Activated CD4-positive, alpha-beta T cell treated with anti-CD3 and anti-CD28 coated beads, Interleukin-2, amount 50 U/mL, for 1 hour (primary cell): ENCODE data around the gene KPTN.
A peak's percentile ranks its signal among the peaks of the same experiment; 100 is the strongest.

Source experiments
- DNase-seq: peaks from one replicate; pipeline ENCODE4 v3.0.0-alpha.2; 2020

KPTN gene

GRCh38 chr19:47483800-47484690 is at the start of gene KPTN:
Gene KPTN (minus strand): TSS chr19:47484219. CDS start chr19:47484160, 59 bp downstream.
- peak; percentile 88 for DNase-seq

- DNase-seq = no peak
Observed at GRCh38 chr19:47531640-47532387, 47.8 kb upstream of the KPTN start.

GRCh38 chr19:47529018-47529742 is 45.2 kb upstream of the KPTN start:
- no peak for DNase-seq

- no peak for DNase-seq
Observed at GRCh38 chr19:47526798-47527197, 42.8 kb upstream of the KPTN start.

GRCh38 chr19:47523473-47523872 is 39.5 kb upstream of the KPTN start:
- no peak for DNase-seq

GRCh38 chr19:47521473-47522180 is 37.6 kb upstream of the KPTN start:
- DNase-seq = no peak

DNA sequence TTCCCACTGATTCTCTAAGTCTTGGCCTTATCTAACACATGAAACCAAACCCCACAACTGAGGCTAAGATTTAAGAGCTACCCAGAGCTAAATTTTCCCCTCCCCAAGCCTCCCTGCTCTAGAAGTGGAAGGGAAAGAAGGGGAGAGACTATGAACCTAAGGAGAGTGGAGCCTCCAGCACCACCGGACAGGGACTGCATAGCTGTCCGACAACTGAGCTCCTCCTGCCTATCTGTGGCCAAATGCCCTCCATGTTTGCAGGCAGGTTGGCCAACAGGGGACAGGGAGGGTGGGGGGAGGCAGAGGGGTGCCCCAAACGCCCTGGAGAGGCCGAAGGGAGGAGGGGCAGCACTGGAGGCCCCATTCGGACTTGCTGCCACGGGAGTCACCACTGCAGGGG is 36.8 kb upstream of the KPTN start:
- no peak for DNase-seq

- DNase-seq = no peak
Observed at GRCh38 chr19:47520343-47520806, 36.4 kb upstream of the KPTN start.

- no peak for DNase-seq
Observed at GRCh38 chr19:47518854-47519253, 34.8 kb upstream of the KPTN start.

DNA sequence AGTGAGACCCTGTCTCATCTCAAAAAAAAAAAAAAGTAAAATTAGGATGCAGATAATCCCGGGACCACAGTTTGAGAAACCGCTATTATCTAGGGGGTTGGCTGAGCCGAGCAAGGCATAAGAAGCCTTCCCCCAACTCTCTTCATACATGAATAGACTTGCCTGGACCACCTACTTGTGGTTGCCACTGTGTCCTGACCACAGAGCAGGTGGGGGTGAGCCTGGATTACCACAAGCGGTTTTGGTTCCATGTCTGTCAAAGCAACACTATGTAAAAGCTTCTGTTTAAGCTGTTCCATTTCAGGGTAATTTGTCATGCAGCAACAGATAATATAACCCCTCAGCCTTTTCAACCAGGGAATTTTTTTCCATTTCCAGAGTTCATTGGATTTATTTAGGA is 34.1 kb upstream of the KPTN start:
- no peak for DNase-seq

- peak; percentile 100 for DNase-seq
Observed at GRCh38 chr19:47514869-47515588, 31.0 kb upstream of the KPTN start, which contains the start of gene NAPA. Gene NAPA (minus strand): TSS chr19:47515063. CDS start chr19:47514940, 123 bp downstream.

- no peak for DNase-seq
Observed at GRCh38 chr19:47514151-47514868, 30.3 kb upstream of the KPTN start.

GRCh38 chr19:47512948-47513319 is 28.9 kb upstream of the KPTN start:
- DNase-seq = no peak

DNA sequence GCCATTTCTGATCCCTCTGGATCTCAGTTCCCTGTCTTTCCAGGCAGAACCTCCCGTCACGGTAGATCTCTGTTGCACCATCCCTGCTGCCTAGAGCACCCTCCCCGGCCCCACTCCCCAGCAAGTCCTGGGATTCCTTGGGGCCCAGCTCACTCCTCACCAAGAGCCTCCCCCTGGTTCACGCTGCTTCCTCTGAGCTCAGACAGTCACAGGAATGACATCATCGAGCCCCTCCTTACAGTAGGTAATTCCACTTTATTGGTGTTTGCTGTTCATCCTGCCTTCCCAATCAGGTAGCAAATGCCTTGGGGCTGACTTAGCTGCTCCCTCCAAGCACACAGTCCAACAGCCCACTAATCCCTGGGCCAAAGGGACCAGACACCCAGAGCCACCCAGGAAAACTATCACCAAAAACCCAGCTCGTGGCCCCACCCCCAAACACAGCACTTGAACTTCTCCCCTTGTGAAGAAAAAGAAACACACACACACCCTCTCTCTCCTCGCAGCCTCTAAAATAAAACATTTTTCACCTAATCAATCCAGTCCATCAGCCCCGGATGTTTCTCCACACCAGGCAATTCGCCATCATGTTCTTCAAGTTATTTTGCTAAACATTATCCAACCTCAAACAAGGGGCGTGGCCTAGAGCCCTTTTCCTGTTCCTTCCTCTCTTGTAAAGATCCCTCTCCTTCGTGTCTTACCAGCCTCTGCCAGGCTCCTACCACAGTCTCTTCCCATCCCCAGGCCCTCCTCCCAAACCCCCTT is 28.3 kb upstream of the KPTN start:
- no peak for DNase-seq

- no peak for DNase-seq
Observed at GRCh38 chr19:47511681-47512080, 27.7 kb upstream of the KPTN start.

- no peak for DNase-seq
Observed at GRCh38 chr19:47511128-47511517, 27.1 kb upstream of the KPTN start.

DNA sequence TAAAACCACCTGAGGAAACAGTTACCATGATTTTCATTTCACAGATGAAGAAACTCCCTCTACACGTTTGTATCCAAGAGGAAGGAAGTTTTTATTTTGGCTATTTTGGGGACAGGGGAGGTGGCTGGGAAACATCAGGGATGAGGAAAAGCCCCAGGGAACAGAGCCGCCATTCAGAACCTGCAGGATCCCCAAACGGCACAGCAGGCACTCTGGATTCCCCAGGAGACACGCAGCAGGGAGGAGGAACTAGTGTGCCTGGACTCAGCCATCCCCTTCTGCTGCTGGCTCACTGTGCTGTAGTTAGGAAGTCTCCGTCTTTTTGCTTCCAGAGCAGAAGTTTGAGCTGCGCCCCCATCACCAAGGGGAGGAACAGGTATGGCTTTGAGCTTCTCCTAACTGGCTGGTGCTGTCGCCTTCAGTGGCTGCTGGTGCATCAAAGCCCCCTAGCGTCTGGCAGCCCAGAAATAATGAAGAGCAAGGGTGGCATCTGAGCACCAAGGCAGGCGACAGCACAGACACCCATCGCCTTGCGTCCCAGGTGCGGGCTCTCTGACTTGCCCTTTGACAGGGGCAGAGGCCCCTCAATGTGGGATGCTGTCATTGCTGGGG is 26.6 kb upstream of the KPTN start:
- no peak for DNase-seq

- no peak for DNase-seq
Observed at GRCh38 chr19:47509973-47510372, 26.0 kb upstream of the KPTN start.

DNA sequence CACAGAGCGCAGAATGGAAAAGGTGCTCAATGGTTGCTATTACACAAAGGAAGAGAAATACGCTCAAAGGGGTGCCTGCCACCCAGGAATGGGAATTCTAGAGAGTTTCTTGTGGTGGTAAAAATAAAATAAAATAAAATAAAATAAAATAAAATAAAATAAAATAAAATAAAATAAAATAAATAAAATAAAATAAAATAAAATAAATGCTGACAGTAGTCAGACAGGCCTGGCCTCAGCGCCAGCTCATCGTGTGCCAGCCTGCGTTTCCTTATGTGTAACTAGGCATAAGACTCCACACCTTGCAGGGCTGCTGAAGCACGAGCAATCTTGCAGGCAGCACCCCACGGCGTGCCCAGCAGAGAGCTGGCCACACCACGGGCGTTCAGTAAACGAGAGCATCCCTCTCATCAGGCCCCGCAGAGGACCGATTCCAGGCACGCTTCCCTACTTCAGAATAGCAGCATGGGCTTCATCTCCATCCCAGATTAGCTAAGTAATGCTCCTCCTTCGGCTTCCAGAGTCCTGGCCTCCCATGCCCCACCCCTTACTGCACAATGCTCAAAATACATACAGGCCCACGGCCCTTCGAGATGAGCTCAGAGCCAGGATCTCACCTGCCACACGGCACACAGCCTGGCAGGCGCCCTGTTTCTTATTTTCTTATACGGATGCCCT is 25.3 kb upstream of the KPTN start:
- DNase-seq = no peak
